HG03175 (cell line): Measurements from ENCODE around the gene SKIC2.
"Not testable (repeated sequence)": the region's sequence is repeated elsewhere in the genome, so short reads cannot be mapped to it uniquely, and the experiment has no call there.

ENCODE experiments used
- ATAC-seq: cut with Tn5 transposase; IDR thresholded peaks from one replicate; pipeline ENCODE4 v1.9.1; 2021; ENCODE audit warnings: mild to moderate bottlenecking, moderate library complexity; ENCODE audit not compliant: unreplicated experiment

Gene SKIC2

DNA sequence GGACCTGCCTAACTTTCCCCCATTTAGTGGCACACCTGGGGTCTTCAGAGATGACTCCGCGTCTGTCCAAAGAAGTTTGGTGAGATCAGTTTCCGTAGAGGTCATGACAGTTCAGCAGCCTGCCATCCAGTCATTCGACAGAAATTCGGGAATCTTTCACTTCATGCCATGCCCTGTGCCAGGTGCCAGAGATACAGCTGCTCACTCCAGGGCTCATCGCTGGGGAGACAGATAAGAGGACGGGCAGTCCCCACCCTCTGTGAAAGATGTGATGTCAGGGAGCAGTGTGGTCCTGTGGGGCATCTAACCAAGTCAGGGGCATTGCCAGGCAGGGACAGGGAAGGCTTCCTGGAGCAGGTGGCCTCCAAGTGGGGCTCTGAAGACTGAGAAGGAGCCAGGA, 44.3 kb downstream of the SKIC2 start:
- not testable (repeated sequence) for ATAC-seq

DNA sequence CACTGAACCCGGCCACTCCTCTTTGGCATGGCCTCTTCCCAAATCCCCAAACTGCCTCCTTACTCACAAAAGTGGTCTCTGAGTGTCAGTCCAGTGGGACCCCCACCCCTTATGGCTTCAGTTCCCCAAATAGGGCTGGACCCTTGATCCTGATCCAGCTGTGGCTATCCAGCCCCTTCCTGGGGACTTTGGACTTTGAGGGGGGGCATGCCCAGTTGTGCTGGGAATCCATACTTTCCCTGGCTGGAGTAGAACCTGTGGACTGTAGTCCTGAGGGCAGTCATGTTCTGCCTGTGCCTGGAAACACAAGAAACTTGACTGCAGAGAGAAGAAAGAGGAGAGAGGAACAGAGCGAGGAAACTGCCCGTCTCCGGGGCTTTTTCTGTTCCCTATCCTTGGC, 45.4 kb downstream of the SKIC2 start:
- ATAC-seq = not testable (repeated sequence)

DNA sequence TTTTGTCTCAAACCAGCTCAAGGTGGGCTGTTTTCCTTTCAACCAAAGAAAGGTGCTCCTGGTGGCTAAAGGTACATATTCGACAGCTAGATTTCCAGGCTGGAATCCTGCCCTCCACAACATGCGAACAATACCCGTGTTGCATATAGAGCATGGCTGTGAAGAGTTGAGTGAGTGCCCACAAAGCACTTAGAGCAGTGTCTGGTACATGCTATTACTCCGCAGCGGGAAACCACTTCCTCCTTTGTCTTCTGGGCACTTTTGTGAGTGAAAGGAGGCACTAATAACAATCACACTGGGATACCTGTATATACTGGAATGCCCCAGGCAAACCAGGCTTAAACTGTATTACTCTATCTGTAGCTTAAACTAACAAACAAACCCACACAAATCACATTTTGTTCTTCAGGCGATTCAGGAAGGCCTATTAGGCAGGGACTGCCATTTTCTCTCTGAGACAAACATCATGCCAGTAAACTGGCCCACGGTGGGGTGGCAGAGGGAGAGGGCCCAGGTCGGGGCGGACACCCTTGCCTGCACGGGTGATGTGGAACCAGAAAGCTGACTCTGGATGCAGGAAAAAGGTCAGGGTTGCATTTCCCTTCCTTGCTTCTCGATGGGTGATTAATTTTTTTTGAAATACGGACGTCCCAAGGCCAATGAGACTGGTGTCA, 46.0 kb downstream of the SKIC2 start:
- not testable (repeated sequence) for ATAC-seq

DNA sequence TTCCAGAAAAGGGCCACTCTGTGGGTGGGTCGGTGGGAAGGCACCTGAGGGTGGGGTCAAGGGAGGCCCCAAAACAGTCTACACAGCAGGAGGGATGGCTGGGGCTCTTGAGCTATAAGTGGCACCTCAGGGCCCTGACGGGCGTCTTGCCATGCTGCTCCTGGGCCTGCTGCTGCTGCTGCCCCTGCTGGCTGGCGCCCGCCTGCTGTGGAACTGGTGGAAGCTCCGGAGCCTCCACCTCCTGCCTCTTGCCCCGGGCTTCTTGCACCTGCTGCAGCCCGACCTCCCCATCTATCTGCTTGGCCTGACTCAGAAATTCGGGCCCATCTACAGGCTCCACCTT, 46.5 kb downstream of the SKIC2 start:
- ATAC-seq = not testable (repeated sequence)

- not testable (repeated sequence) for ATAC-seq
Observed at GRCh38 chr6:32005991-32006529, 47.1 kb downstream of the SKIC2 start.

DNA sequence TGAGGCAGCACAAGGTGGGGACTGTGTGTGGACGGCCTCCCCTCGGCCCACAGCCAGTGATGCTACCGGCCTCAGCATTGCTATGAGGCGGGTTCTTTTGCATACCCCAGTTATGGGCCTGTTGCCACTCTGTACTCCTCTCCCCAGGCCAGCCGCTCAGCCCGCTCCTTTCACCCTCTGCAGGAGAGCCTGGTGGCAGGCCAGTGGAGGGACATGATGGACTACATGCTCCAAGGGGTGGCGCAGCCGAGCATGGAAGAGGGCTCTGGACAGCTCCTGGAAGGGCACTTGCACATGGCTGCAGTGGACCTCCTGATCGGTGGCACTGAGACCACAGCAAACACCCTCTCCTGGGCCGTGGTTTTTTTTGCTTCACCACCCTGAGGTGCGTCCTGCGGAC, 48.1 kb downstream of the SKIC2 start:
- ATAC-seq = not testable (repeated sequence)

- not testable (repeated sequence) for ATAC-seq
Observed at GRCh38 chr6:32008037-32008436, 49.1 kb downstream of the SKIC2 start.

- not testable (repeated sequence) for ATAC-seq
Observed at GRCh38 chr6:32008616-32009015, 49.6 kb downstream of the SKIC2 start.

- ATAC-seq = not testable (repeated sequence)
Observed at GRCh38 chr6:32009537-32009936, 50.6 kb downstream of the SKIC2 start.

GRCh38 chr6:32010856-32011530, 52.0 kb downstream of the SKIC2 start:
- ATAC-seq = not testable (repeated sequence)

GRCh38 chr6:32012941-32013617, 54.1 kb downstream of the SKIC2 start:
- ATAC-seq = not testable (repeated sequence)

DNA sequence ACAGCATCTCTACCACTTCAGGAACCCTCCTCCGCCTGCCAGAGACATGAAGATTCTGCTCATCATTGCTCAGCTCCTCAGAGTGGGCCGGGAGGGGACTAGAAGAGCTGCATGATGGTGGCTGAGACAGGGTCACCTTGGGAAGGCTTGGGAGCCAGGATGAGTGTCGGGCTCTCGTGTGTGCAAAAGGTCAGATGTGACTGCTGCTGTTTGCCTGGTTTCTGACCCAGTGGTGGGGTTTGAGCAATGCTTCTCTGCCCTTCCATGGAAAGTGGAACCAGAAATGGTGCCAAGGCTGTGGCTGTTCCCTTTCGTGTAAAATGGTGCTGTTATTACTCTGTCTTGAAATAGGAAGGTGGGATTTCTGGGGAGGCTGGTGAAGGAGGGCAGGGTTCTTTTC, 54.8 kb downstream of the SKIC2 start:
- ATAC-seq = not testable (repeated sequence)

DNA sequence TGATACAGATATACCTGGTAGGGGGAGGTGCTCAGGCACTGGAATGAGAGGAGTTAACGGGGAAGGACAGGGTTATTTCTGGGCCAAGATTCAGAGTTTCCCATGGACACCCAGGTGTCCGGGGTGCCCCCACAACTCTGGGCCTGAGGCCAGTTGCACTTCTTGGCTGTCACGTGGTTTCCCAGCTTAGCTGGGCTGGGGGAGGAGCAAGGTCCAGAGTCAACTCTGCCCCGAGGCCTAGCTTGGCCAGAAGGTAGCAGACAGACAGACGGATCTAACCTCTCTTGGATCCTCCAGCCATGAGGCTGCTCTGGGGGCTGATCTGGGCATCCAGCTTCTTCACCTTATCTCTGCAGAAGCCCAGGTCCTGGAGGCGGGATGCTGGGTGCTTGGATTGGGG, 55.6 kb downstream of the SKIC2 start, which contains the start of gene C4B:
TSS of gene C4B (plus strand) at position 249 of the 400 bp plus-strand sequence. CDS start at position 300, 51 bp downstream.
- not testable (repeated sequence) for ATAC-seq
